Spleen (tissue), 7 donors: ENCODE results near the gene KDM2A.
A peak's percentile ranks its signal among the peaks of the same experiment; 100 is the strongest.

Experiments
- CTCF ChIP-seq, 11 experiments: fragments of 200-600 bp in 7 of 11; fragments of 450-650 bp in 4 of 11; sonication (generic) in 4 of 11; IDR thresholded peaks in 8 of 11; conservative IDR thresholded peaks in 3 of 11; 1 replicate in 7 of 11; 2 replicates in 4 of 11; pipeline versions ENCODE4 v1.4.0 to v1.8.0; 2016 to 2021; ENCODE audit warnings: antibody characterized with exemption in 11 of 11, inconsistent platforms in 4 of 11, mild to moderate bottlenecking in 1 of 11
- POLR2A ChIP-seq, 3 donors: fragments of 450-650 bp; IDR thresholded peaks; one replicate each; pipeline ENCODE4 v1.5.1; 2017; ENCODE audit warnings: antibody characterized with exemption in 3 of 3, mild to moderate bottlenecking in 1 of 3
- POLR2AphosphoS5 ChIP-seq, 3 donors: sonication (generic); formaldehyde crosslinking; IDR thresholded peaks; one replicate each; pipeline ENCODE4 v1.5.1; 2017; ENCODE audit warnings: antibody characterized with exemption in 3 of 3
- donor health status: DM: no; HTN: no; CAD: no; lungs with moderate emphysema.
- donor health status: DM: no; HTN: no; CAD: no.
- donor health status: DM: no; HTN: no; CAD: no.

- TF ChIP-seq CTCF (IDR thresholded peaks at IDR 0.05 in 8 of 11, conservative IDR thresholded peaks at IDR 0.05 in 3 of 11): peak in 6 of 11 experiments; percentile 14 to 50 (median 30)
- no peak for TF ChIP-seq POLR2A (IDR thresholded peaks at IDR 0.05)
- peak in 1 of 3 donors; percentile 59 for TF ChIP-seq POLR2AphosphoS5 (IDR thresholded peaks at IDR 0.05)
Measured at GRCh38 chr11:67276781-67277230, 157.7 kb downstream of the KDM2A start.
